Astrocyte (in vitro differentiated cells and primary cell): ENCODE results near the gene CSNK1A1. TPM values are rescaled to one million over a fixed set of nuclear protein-coding genes. Genes with fewer than 3 reads are reported as not detected.
"Not testable (repeated sequence)": the region's sequence is repeated elsewhere in the genome, so short reads cannot be mapped to it uniquely, and the experiment has no call there.

ENCODE experiments used
- DNase-seq: peaks from one replicate; pipeline ENCODE4 v3.0.0-alpha.2; 2010; ENCODE audit warnings: low read depth
- FAIRE-seq: peaks from 2 replicates; lab custom pipeline; 2011; peaks lifted over from hg19 to GRCh38; lab: Jason Lieb, UNC
- H2AFZ ChIP-seq: 2 replicates; pipeline ENCODE4 v1.6.0; 2012; ENCODE audit warnings: low read depth, low read length, inconsistent platforms
- H3K27ac ChIP-seq: 2 replicates; pipeline ENCODE4 v1.5.1; 2011; ENCODE audit warnings: low read depth, low read length, inconsistent platforms
- H3K27me3 ChIP-seq: 2 replicates; pipeline ENCODE4 v1.6.0; 2011; ENCODE audit warnings: low read length, inconsistent platforms; ENCODE audit not compliant: insufficient read depth
- H3K36me3 ChIP-seq: 2 replicates; pipeline ENCODE4 v1.5.1; 2011; ENCODE audit warnings: low read length, inconsistent platforms; ENCODE audit not compliant: insufficient read depth
- H3K4me1 ChIP-seq: 2 replicates; pipeline ENCODE4 v1.5.1; 2011; ENCODE audit warnings: low read length, inconsistent platforms; ENCODE audit not compliant: insufficient read depth
- H3K4me2 ChIP-seq: 2 replicates; pipeline ENCODE4 v1.6.0; 2012; ENCODE audit warnings: low read length, inconsistent platforms
- H3K4me3 ChIP-seq: 2 replicates; pipeline ENCODE4 v1.5.1; 2011; ENCODE audit warnings: low read depth, mild to moderate bottlenecking, low read length, inconsistent platforms; ENCODE audit not compliant: insufficient read depth
- H3K79me2 ChIP-seq: 2 replicates; pipeline ENCODE4 v1.6.0; 2012; ENCODE audit warnings: mild to moderate bottlenecking, low read length, inconsistent platforms; ENCODE audit not compliant: insufficient read depth
- H3K9ac ChIP-seq: 2 replicates; pipeline ENCODE4 v1.6.0; 2012; ENCODE audit warnings: mild to moderate bottlenecking, low read length, inconsistent platforms
- H3K9me3 ChIP-seq: 2 replicates; pipeline ENCODE4 v1.5.1; 2012; ENCODE audit warnings: low read depth, mild to moderate bottlenecking, low read length, inconsistent platforms; ENCODE audit not compliant: insufficient read depth
- H4K20me1 ChIP-seq: 2 replicates; pipeline ENCODE4 v1.6.0; 2012; ENCODE audit warnings: low read length, inconsistent platforms; ENCODE audit not compliant: insufficient read depth
- H3K27ac Mint-ChIP-seq: one replicate; pipeline ENCODE4 v1.8.0; 2021; ENCODE audit warnings: mild to moderate bottlenecking, mixed read lengths; ENCODE audit not compliant: unreplicated experiment
- H3K27me3 Mint-ChIP-seq: one replicate; pipeline ENCODE4 v1.8.0; 2021; ENCODE audit warnings: low read depth, mixed read lengths; ENCODE audit not compliant: unreplicated experiment
- H3K36me3 Mint-ChIP-seq: one replicate; pipeline ENCODE4 v1.8.0; 2021; ENCODE audit warnings: low read depth, mixed read lengths; ENCODE audit not compliant: unreplicated experiment
- H3K4me1 Mint-ChIP-seq: one replicate; pipeline ENCODE4 v1.8.0; 2021; ENCODE audit warnings: low read depth, mixed read lengths; ENCODE audit not compliant: unreplicated experiment
- H3K4me3 Mint-ChIP-seq: one replicate; pipeline ENCODE4 v1.8.0; 2021; ENCODE audit warnings: mild to moderate bottlenecking, moderate library complexity, mixed read lengths; ENCODE audit not compliant: unreplicated experiment
- H3K9me3 Mint-ChIP-seq: one replicate; pipeline ENCODE4 v1.8.0; 2021; ENCODE audit warnings: mild to moderate bottlenecking, mixed read lengths; ENCODE audit not compliant: unreplicated experiment
- CTCF ChIP-seq: IDR thresholded peaks from 2 replicates; pipeline ENCODE4 v1.5.1; 2011; ENCODE audit warnings: low read depth, mild to moderate bottlenecking, inconsistent platforms, low read length, moderate library complexity; ENCODE audit not compliant: insufficient read depth
- EZH2 ChIP-seq: IDR thresholded peaks from 2 replicates; pipeline ENCODE4 v1.6.1; 2012; ENCODE audit warnings: mild to moderate bottlenecking, low read length, inconsistent platforms; ENCODE audit not compliant: insufficient read depth
- total RNA-seq: library from RNA; stranded (reverse); gene quantifications from 2 replicates; pipeline ENCODE4 v1.2.1, GENCODE V29; 2021

CSNK1A1 gene
- total RNA-seq, 1 donor from 2014 or later, result 384 TPM

DNA sequence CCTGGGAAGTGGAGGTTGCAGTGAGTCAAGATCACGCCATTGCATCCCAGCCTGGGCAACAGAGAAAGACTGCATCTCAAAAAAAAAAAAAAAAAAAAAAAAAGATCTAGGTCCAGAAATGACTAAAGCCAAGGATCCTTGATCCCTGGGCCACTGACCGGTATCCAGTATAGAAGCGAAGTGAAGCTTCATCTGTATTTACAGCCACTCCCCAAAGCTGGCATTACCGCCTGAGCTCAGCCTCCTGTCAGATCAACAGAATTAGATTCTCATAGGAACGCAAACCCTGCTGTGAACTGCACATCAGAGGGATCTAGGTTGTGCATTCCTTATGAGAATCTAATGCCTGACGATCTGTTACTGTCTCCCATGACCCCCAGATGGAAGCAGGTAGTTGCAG, 9.3 kb downstream of the CSNK1A1 start:
- peaks cover 27% of the 10 kb centered on the region for H3K36me3 ChIP-seq
- no peak for DNase-seq
- no peaks in the 10 kb centered on the region for H3K27me3 ChIP-seq
- H3K9ac ChIP-seq, result no peak overlapping the region
- Mint-ChIP-seq H3K27ac (no peak overlapping the region), H3K4me3 (no peak overlapping the region), H3K4me1 (peaks cover 22% of the 10 kb centered on the region), H3K27me3 (no peaks in the 10 kb centered on the region), H3K9me3 (no peaks in the 10 kb centered on the region), H3K36me3 (peaks cover 20% of the 10 kb centered on the region)
- H4K20me1 ChIP-seq, result peaks cover 88% of the 10 kb centered on the region
- TF ChIP-seq EZH2 (no peak), CTCF (no peak)
- H2AFZ ChIP-seq, result no peak overlapping the region
- FAIRE-seq, result no peak
- H3K27ac ChIP-seq, result no peak overlapping the region
- H3K4me1 ChIP-seq, result peaks cover 8% of the 10 kb centered on the region
- peaks cover 95% of the 10 kb centered on the region for H3K79me2 ChIP-seq
- no peak overlapping the region for H3K4me2 ChIP-seq
- no peak overlapping the region for H3K4me3 ChIP-seq
- no peaks in the 10 kb centered on the region for H3K9me3 ChIP-seq

GRCh38 chr5:149540089-149540488, 11.2 kb downstream of the CSNK1A1 start:
- Mint-ChIP-seq H3K4me1 (peaks cover 24% of the 10 kb centered on the region), H3K9me3 (no peaks in the 10 kb centered on the region), H3K4me3 (peak overlapping the region; percentile 24), H3K27ac (no peak overlapping the region), H3K36me3 (peaks cover 17% of the 10 kb centered on the region), H3K27me3 (no peaks in the 10 kb centered on the region)
- no peak for FAIRE-seq
- Histone ChIP-seq H3K36me3 (peaks cover 31% of the 10 kb centered on the region), H3K9me3 (no peaks in the 10 kb centered on the region), H3K4me1 (peaks cover 4% of the 10 kb centered on the region), H3K4me3 (no peak overlapping the region), H4K20me1 (peaks cover 88% of the 10 kb centered on the region), H3K79me2 (peaks cover 95% of the 10 kb centered on the region), H2AFZ (no peak overlapping the region), H3K9ac (no peak overlapping the region), H3K27me3 (no peaks in the 10 kb centered on the region), H3K27ac (no peak overlapping the region), H3K4me2 (peak overlapping the region; percentile 25)
- TF ChIP-seq CTCF (no peak), EZH2 (no peak)
- no peak for DNase-seq

DNA sequence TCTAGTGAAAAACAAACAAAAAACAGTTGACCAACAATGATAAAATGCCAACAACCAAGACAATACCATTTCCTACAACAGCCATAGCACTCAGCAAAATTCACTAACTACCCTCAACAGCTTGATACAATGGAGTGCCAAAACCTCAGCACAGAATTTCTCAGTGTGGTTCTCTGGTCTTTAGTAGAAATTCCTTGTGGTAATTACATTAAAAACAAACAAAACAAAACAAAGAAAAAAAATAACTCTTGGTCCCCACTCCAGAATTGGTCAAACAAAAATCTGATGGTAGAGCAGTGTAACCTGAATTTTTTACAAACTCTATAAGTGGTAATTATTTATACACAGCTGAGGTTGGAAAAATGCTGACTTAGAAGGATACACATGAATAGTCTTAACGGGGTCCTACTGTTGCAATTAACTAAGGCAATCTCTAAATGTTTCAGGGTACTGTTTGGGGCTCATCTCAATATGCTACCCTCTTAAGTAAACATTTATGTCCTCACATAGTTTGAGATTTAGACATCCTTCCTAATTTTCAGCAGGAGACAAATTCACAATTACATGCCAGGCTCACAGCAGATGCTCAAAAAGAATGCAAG, 13.8 kb downstream of the CSNK1A1 start:
- FAIRE-seq (no peak), DNase-seq (no peak)
- Histone ChIP-seq H3K27me3 (no peaks in the 10 kb centered on the region), H3K79me2 (peaks cover 97% of the 10 kb centered on the region), H3K9ac (no peak overlapping the region), H4K20me1 (peaks cover 93% of the 10 kb centered on the region), H3K9me3 (no peaks in the 10 kb centered on the region), H2AFZ (no peak overlapping the region), H3K4me3 (no peak overlapping the region), H3K4me2 (no peak overlapping the region), H3K4me1 (no peaks in the 10 kb centered on the region), H3K27ac (no peak overlapping the region), H3K36me3 (peaks cover 18% of the 10 kb centered on the region)
- no peak overlapping the region for H3K4me3 Mint-ChIP-seq
- TF ChIP-seq EZH2 (no peak), CTCF (no peak)
- H3K4me1 Mint-ChIP-seq, result peaks cover 22% of the 10 kb centered on the region
- H3K36me3 Mint-ChIP-seq, result peaks cover 13% of the 10 kb centered on the region
- H3K27ac Mint-ChIP-seq, result peak overlapping the region; percentile 38
- H3K27me3 Mint-ChIP-seq, result no peaks in the 10 kb centered on the region
- H3K9me3 Mint-ChIP-seq, result no peaks in the 10 kb centered on the region

GRCh38 chr5:149535787-149536186, 15.5 kb downstream of the CSNK1A1 start:
- H3K4me3 ChIP-seq, H3K9ac ChIP-seq, H3K27ac ChIP-seq, H3K9me3 ChIP-seq, H3K4me3 Mint-ChIP-seq, H3K36me3 Mint-ChIP-seq, H3K27me3 Mint-ChIP-seq, H3K4me2 ChIP-seq, DNase-seq, H3K9me3 Mint-ChIP-seq, H3K27me3 ChIP-seq, H3K4me1 ChIP-seq, FAIRE-seq, H2AFZ ChIP-seq: not testable (repeated sequence)
- H4K20me1 ChIP-seq, result peaks cover 97% of the 10 kb centered on the region
- Mint-ChIP-seq H3K4me1 (peaks cover 19% of the 10 kb centered on the region), H3K27ac (peak overlapping the region; percentile 62)
- peaks cover 98% of the 10 kb centered on the region for H3K79me2 ChIP-seq
- peaks cover 18% of the 10 kb centered on the region for H3K36me3 ChIP-seq
